Neural progenitor cell (in vitro differentiated cells): Measurements from ENCODE around the gene CNRIP1. TPM values are rescaled to one million over a fixed set of nuclear protein-coding genes. Genes with fewer than 3 reads are reported as not detected.

Experiments
- DNase-seq: peaks from one replicate; pipeline ENCODE4 v3.0.0-alpha.2; 2016; ENCODE audit warnings: low spot score
- H2AFZ ChIP-seq: fragments of 200-600 bp; sonication (generic); replicated peaks from 2 replicates; pipeline ENCODE4 v1.6.1; 2016; ENCODE audit warnings: antibody characterized with exemption
- H3F3A ChIP-seq: fragments of 200-600 bp; sonication (generic); 2 replicates; pipeline ENCODE4 v1.6.1; 2016; ENCODE audit warnings: antibody characterized with exemption, low read depth
- H3K27ac ChIP-seq: fragments of 200-600 bp; sonication (generic); 2 replicates; pipeline ENCODE4 v1.5.1; 2016; ENCODE audit warnings: mild to moderate bottlenecking
- H3K27me3 ChIP-seq: fragments of 200-600 bp; sonication (generic); 2 replicates; pipeline ENCODE4 v1.6.1; 2016; ENCODE audit warnings: mild to moderate bottlenecking, moderate library complexity
- H3K36me3 ChIP-seq: fragments of 200-600 bp; sonication (generic); 2 replicates; pipeline ENCODE4 v1.5.1; 2016
- H3K4me1 ChIP-seq: fragments of 200-600 bp; sonication (generic); 2 replicates; pipeline ENCODE4 v1.6.1; 2016; ENCODE audit warnings: mixed run types
- H3K4me2 ChIP-seq: fragments of 200-600 bp; sonication (generic); 2 replicates; pipeline ENCODE4 v1.6.1; 2016
- H3K4me3 ChIP-seq: fragments of 200-600 bp; sonication (generic); 2 replicates; pipeline ENCODE4 v1.5.1; 2016
- H3K79me2 ChIP-seq: fragments of 200-600 bp; sonication (generic); 2 replicates; pipeline ENCODE4 v1.6.1; 2016; ENCODE audit warnings: low read depth
- H3K9ac ChIP-seq: fragments of 200-600 bp; sonication (generic); 2 replicates; pipeline ENCODE4 v1.6.1; 2016
- H3K9me3 ChIP-seq: fragments of 200-600 bp; sonication (generic); 2 replicates; pipeline ENCODE4 v1.5.1; 2016; ENCODE audit warnings: low read depth
- H4K20me1 ChIP-seq: fragments of 200-600 bp; sonication (generic); 2 replicates; pipeline ENCODE4 v1.6.1; 2016; ENCODE audit warnings: low read depth
- H3K27ac Mint-ChIP-seq: 3 replicates; pipeline ENCODE4 v1.8.0; 2021; ENCODE audit warnings: mixed read lengths
- H3K27me3 Mint-ChIP-seq: 2 replicates; pipeline ENCODE4 v1.8.0; 2022; ENCODE audit warnings: low read depth, mild to moderate bottlenecking, inconsistent platforms, moderate library complexity, mixed read lengths; ENCODE audit not compliant: insufficient read depth
- H3K36me3 Mint-ChIP-seq: 3 replicates; pipeline ENCODE4 v1.8.0; 2021; ENCODE audit warnings: mixed read lengths
- H3K4me1 Mint-ChIP-seq: 3 replicates; pipeline ENCODE4 v1.8.0; 2021; ENCODE audit warnings: mixed read lengths
- H3K4me3 Mint-ChIP-seq: 3 replicates; pipeline ENCODE4 v1.8.0; 2021; ENCODE audit warnings: mild to moderate bottlenecking, moderate library complexity, mixed read lengths
- H3K9me3 Mint-ChIP-seq: 3 replicates; pipeline ENCODE4 v1.8.0; 2020; ENCODE audit warnings: mixed read lengths
- EZH2 ChIP-seq: fragments of 200-600 bp; sonication (generic); IDR thresholded peaks from 2 replicates; pipeline ENCODE4 v1.6.1; 2017; ENCODE audit warnings: antibody characterized with exemption, mild to moderate bottlenecking, moderate library complexity
- EZH2phosphoT487 ChIP-seq: fragments of 200-600 bp; sonication (generic); IDR thresholded peaks from 2 replicates; pipeline ENCODE4 v1.6.1; 2017; ENCODE audit warnings: antibody characterized with exemption
- total RNA-seq: library from RNA; depleted of rRNA; stranded (reverse); fragments of >200 nt; gene quantifications from 2 replicates; pipeline ENCODE4 v1.2.3, GENCODE V29; 2015; ENCODE audit warnings: low replicate concordance
- TF ChIP-seq, protein P1 (sequence below): fragments of 200-600 bp; sonication (generic); IDR thresholded peaks from 2 replicates; pipeline ENCODE4 v1.5.1; 2017; ENCODE audit warnings: antibody characterized with exemption, mild to moderate bottlenecking

CNRIP1 gene
- total RNA-seq, 1 donor from 2014 or later, result 5.0 TPM

DNA sequence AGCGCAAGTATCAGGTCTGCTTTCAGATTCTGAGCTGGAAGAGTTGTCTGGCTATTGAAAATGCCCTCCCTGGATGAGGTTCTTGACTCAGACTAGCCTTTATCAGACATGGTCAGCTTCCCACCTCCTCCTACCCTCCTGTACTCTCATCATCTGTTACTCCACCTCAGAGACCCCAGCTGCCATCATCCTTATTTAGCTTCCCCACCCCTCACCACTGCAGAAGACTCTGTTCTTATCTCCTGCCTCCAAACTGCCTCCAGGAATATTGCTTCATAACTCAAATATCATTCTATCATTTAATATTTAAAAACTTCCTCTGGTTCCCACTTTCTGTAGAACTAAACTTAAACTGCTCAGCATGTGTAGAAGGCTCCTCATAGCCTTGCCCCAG lies 36.3 kb downstream of the CNRIP1 start:
- no peaks in the 10 kb centered on the region for H3K9me3 Mint-ChIP-seq
- Histone ChIP-seq H3K79me2 (no peaks in the 10 kb centered on the region), H4K20me1 (no peaks in the 10 kb centered on the region), H3K27ac (no peak overlapping the region), H3K27me3 (no peaks in the 10 kb centered on the region), H3K4me1 (no peaks in the 10 kb centered on the region), H3K36me3 (no peaks in the 10 kb centered on the region), H3K9me3 (no peaks in the 10 kb centered on the region), H3K9ac (no peak overlapping the region), H3K4me3 (no peak overlapping the region), H3F3A (no peaks in the 10 kb centered on the region), H2AFZ (no peak overlapping the region), H3K4me2 (no peak overlapping the region)
- H3K27me3 Mint-ChIP-seq, result no peaks in the 10 kb centered on the region
- no peak overlapping the region for H3K4me3 Mint-ChIP-seq
- peaks cover 8% of the 10 kb centered on the region for H3K4me1 Mint-ChIP-seq
- no peak overlapping the region for H3K27ac Mint-ChIP-seq
- H3K36me3 Mint-ChIP-seq, result no peaks in the 10 kb centered on the region
- TF ChIP-seq, protein P1, sequence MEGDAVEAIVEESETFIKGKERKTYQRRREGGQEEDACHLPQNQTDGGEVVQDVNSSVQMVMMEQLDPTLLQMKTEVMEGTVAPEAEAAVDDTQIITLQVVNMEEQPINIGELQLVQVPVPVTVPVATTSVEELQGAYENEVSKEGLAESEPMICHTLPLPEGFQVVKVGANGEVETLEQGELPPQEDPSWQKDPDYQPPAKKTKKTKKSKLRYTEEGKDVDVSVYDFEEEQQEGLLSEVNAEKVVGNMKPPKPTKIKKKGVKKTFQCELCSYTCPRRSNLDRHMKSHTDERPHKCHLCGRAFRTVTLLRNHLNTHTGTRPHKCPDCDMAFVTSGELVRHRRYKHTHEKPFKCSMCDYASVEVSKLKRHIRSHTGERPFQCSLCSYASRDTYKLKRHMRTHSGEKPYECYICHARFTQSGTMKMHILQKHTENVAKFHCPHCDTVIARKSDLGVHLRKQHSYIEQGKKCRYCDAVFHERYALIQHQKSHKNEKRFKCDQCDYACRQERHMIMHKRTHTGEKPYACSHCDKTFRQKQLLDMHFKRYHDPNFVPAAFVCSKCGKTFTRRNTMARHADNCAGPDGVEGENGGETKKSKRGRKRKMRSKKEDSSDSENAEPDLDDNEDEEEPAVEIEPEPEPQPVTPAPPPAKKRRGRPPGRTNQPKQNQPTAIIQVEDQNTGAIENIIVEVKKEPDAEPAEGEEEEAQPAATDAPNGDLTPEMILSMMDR, result no peak
- no peak for DNase-seq

DNA sequence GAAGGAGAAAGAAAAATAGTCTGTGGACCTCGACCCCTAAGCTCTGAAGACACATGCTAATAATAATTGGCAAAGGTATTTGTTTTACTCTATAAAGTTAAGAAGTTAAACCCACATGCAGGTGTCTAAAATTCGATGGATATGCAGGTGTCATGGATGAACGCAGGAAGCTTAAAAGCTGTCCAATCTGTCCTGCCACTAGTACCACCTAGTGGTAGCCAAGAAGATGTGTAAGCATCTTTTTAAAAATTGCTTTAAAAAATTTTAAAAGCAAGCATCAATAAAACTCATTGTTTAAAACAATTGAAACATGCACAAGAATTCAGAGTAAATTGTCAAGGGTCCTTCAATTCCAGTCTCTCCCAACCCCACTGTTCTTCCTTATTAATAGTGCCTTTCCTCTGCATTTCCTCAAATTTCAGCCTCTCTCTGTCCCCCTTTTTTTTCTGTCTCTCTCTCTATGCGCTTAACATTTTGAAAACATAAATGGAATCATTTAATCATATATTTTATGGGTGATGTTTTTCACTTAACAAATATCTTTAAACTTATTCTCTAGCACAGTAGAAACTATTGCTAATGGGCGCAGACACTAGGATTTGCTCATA lies 36.8 kb downstream of the CNRIP1 start:
- no peak overlapping the region for H3K27ac Mint-ChIP-seq
- no peaks in the 10 kb centered on the region for H3K9me3 Mint-ChIP-seq
- Histone ChIP-seq H3K4me2 (no peak overlapping the region), H3K4me3 (no peak overlapping the region), H3K9ac (no peak overlapping the region), H3K9me3 (no peaks in the 10 kb centered on the region), H3K4me1 (no peaks in the 10 kb centered on the region), H3K27ac (no peak overlapping the region), H3F3A (no peaks in the 10 kb centered on the region), H3K36me3 (no peaks in the 10 kb centered on the region), H3K79me2 (no peaks in the 10 kb centered on the region), H4K20me1 (no peaks in the 10 kb centered on the region), H2AFZ (no peak overlapping the region), H3K27me3 (no peaks in the 10 kb centered on the region)
- no peak overlapping the region for H3K4me3 Mint-ChIP-seq
- H3K4me1 Mint-ChIP-seq, result peaks cover 3% of the 10 kb centered on the region
- H3K27me3 Mint-ChIP-seq, result no peaks in the 10 kb centered on the region
- TF ChIP-seq, protein P1, result peak; percentile 87
- TF ChIP-seq EZH2, result no peak
- no peaks in the 10 kb centered on the region for H3K36me3 Mint-ChIP-seq
- DNase-seq, result peak; percentile 52

DNA sequence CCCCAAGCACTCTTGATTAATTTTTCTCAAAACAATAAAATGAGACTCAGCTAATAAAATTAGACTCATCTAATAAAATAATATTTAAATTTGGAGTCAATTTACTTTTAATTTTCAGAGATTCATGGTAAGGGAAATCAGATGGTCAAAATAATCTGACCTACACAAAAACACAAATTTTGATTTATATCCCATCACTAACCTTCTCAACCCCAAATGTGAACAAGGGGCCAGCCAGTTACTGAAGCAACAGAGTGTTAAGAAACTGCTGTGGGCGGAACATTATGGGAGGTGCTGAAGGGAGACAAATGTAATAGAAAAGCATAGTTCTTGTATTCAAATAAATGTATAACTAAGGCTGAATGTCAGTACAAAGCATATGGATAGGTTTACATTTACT lies 39.0 kb downstream of the CNRIP1 start:
- Mint-ChIP-seq H3K9me3 (no peaks in the 10 kb centered on the region), H3K4me1 (no peaks in the 10 kb centered on the region), H3K4me3 (no peak overlapping the region), H3K27me3 (peaks cover 3% of the 10 kb centered on the region), H3K27ac (no peak overlapping the region), H3K36me3 (no peaks in the 10 kb centered on the region)
- no peak overlapping the region for H3K27ac ChIP-seq
- no peak overlapping the region for H3K4me2 ChIP-seq
- DNase-seq, result no peak
- H3K9ac ChIP-seq, result no peak overlapping the region
- no peaks in the 10 kb centered on the region for H3K9me3 ChIP-seq
- no peak overlapping the region for H2AFZ ChIP-seq
- H3K4me1 ChIP-seq, result no peaks in the 10 kb centered on the region
- no peaks in the 10 kb centered on the region for H4K20me1 ChIP-seq
- no peak for TF ChIP-seq EZH2
- TF ChIP-seq EZH2phosphoT487, result no peak
- TF ChIP-seq, protein P1, result no peak
- H3K27me3 ChIP-seq, result no peaks in the 10 kb centered on the region
- H3K79me2 ChIP-seq, result no peaks in the 10 kb centered on the region
- no peak overlapping the region for H3K4me3 ChIP-seq
- H3F3A ChIP-seq, result no peaks in the 10 kb centered on the region
- H3K36me3 ChIP-seq, result no peaks in the 10 kb centered on the region
